Large intestine (tissue), 3 donors: ENCODE results near the gene FAHD1. TPM values are rescaled to one million over a fixed set of nuclear protein-coding genes. Genes with fewer than 3 reads are reported as not detected.
A peak's percentile ranks its signal among the peaks of the same experiment; 100 is the strongest.

Experiments
- DNase-seq, 2 donors: peaks; one replicate each; pipeline versions ENCODE4 v3.0.0 to v3.0.0-alpha.2; 2013
- H3K27ac ChIP-seq: one replicate; pipeline ENCODE4 v1.5.1; 2013; ENCODE audit warnings: low read length
- H3K27me3 ChIP-seq: 2 replicates; pipeline ENCODE4 v1.6.1; 2013; ENCODE audit warnings: low read length; ENCODE audit not compliant: control insufficient read depth, insufficient read depth
- H3K36me3 ChIP-seq: 2 replicates; pipeline ENCODE4 v1.6.1; 2013; ENCODE audit warnings: low read length; ENCODE audit not compliant: control insufficient read depth, insufficient read depth
- H3K4me1 ChIP-seq: one replicate; pipeline ENCODE4 v1.6.1; 2013; ENCODE audit warnings: low read length; ENCODE audit not compliant: control insufficient read depth, insufficient read depth
- H3K4me3 ChIP-seq: one replicate; pipeline ENCODE4 v1.5.1; 2013; ENCODE audit warnings: low read length
- H3K9me3 ChIP-seq: one replicate; pipeline ENCODE4 v1.6.1; 2013; ENCODE audit warnings: mild to moderate bottlenecking, low read depth, low read length, moderate library complexity; ENCODE audit not compliant: control insufficient read depth
- WGBS: methylation state at CpG from one replicate; pipeline ENCODE4 v1.1.5; 2013; ENCODE audit warnings: low lambda C conversion rate; ENCODE audit not compliant: insufficient coverage; 5-methylcytosine and 5-hydroxymethylcytosine counted together
- polyA plus RNA-seq: library from polyadenylated mRNA; unstranded; fragments of 120-200 nt; gene quantifications from one replicate; pipeline ENCODE4 v1.2.1, GENCODE V29; 2013

FAHD1 gene
- polyA plus RNA-seq, 1 donor = 49.6 TPM

DNA sequence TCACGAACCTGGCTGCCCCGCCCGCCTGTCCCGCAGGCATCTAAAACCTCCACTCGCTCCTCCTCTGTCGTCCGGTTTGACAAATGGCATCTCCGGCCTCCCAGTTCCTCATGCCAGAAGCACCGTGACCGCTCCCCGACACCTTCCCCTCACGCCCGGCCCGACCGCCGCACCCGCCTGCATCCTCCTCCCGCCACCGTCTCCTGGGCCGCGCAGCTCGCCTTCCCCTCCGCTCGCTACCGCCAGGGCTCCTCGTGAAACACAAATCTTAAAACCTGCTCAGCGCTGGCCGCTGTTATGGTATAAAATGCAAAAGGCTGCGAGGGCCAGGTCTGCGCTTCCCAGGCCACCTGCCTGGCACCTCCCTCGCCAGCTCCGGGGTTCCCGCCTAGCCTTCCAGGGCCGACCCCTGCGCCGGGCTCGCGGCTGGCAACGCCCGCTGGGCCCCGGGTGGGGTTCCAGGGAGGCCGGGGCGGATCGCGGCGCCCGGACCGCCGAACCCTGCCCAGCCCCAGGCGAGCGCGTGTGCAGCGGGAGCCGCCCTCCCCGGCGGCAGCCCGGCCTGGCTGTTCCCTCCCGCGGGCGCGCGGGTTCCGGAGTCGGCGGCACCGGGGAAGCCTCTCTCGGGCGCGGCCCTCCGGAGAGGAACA is 45.1 kb upstream of the FAHD1 start:
- H3K4me3 ChIP-seq = peak overlapping the region; percentile 84
- no CpG with 5 or more reads among the region's 70 CpGs for WGBS
- H3K27me3 ChIP-seq = no peaks in the 10 kb centered on the region
- H3K36me3 ChIP-seq = peaks cover 46% of the 10 kb centered on the region
- no peak for DNase-seq
- H3K27ac ChIP-seq = peak overlapping the region; percentile 65
- peaks cover 32% of the 10 kb centered on the region for H3K4me1 ChIP-seq
- peaks cover 7% of the 10 kb centered on the region for H3K9me3 ChIP-seq

DNA sequence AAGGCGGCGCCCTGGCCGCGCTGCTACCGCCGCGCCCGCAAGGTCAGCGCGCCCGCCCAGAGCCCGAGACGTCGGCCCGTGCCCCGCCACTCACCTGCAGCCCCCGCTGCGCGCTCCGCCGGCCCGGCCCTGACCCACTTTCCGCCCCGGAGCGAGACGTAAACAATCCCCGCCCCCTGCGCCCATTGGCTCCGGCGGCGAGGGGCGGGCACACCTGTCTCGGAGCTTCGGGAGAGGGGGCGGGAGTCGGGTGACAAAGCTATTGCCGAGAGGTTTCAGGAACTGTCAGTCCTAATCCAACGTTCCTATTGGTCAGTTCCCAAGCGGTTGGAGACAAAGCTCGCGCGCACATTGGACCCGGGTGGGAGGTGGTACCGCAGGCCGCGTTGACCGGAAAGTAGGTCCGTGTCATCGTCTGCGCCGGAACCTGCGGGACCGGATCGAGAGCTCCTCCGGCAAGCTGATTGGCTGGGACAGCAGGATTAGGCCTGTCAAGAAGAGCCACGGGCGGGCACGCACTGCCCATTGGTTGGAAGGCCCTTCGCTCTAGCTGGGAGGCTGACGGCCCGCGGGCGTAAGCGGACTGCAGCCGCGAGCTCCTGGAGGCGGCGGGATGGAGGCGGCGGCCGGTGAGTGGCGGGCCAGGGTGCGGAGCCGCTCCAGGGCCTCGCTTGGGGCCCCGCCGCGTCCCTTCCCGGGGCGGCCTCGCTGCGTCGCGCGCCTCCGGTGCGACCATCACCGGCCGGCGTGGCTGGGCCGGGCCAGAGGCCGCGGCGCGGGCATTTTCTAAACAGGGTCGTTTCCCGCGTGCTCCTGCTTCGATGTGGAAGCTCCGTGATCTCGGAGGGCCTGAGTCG is 44.4 kb upstream of the FAHD1 start, which contains the start of the genes NUBP2 and SPSB3:
NUBP2 (plus strand) TSS at position 553 of the 857 bp plus-strand sequence; CDS start at position 614, 61 bp downstream.
SPSB3 (minus strand) TSS at position 164 of the 857 bp plus-strand sequence. CDS start 1,088 bp downstream, outside the sequence.
- peaks cover 3% of the 10 kb centered on the region for H3K9me3 ChIP-seq
- peaks cover 44% of the 10 kb centered on the region for H3K36me3 ChIP-seq
- WGBS = no CpG with 5 or more reads among the region's 102 CpGs
- H3K27me3 ChIP-seq = no peaks in the 10 kb centered on the region
- H3K4me3 ChIP-seq = peak within 1 kb of the TSS; percentile 88
- DNase-seq = peak; percentile 100
- peak within 1 kb of the TSS; percentile 65 for H3K27ac ChIP-seq
- H3K4me1 ChIP-seq = peaks cover 32% of the 10 kb centered on the region

DNA sequence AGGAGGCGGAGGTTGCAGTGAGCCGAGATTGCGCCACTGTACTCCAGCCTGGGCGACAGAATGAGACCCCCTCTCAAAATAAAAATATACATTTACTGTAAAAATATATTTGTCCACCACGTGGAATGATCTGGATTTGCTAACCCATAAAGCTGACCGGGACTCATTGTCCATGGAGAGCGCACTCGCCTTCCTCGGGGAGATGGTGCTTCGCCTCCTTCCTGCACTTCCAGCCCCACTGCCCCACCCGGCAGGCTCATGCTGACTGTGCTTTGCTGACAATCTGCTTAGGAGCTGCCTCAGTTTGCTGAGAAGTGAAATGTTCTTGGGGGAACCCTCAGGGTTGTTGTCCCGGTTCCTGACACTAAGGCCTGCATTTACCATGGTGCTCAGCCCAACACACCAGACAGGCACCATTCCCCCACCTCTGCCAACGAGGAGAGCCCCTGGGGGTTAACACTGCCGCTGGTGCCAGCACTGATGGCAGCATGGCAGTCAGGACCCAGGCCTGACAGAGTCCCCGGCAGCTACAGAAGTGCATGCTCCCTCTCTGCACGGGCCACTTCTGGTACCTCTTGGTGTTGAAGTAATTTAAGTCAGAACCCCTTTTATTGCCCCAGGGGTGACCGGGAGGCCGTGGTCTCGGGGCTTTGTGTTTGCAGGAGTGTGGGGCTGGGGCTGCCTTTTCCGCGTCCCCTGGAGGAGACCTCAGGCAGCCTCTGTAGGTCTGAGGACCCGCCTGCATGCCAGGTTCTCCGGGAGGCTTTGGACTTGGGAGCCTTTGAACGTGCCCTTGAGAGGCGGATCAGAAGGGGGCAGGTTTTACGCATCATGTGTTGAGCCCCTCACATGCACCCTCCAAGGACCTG is 41.8 kb upstream of the FAHD1 start:
- WGBS = no CpG with 5 or more reads among the region's 26 CpGs
- no peak for DNase-seq
- Histone ChIP-seq H3K9me3 (peaks cover 5% of the 10 kb centered on the region), H3K27ac (no peak overlapping the region), H3K27me3 (no peaks in the 10 kb centered on the region), H3K36me3 (peaks cover 51% of the 10 kb centered on the region), H3K4me3 (no peak overlapping the region), H3K4me1 (peaks cover 16% of the 10 kb centered on the region)

DNA sequence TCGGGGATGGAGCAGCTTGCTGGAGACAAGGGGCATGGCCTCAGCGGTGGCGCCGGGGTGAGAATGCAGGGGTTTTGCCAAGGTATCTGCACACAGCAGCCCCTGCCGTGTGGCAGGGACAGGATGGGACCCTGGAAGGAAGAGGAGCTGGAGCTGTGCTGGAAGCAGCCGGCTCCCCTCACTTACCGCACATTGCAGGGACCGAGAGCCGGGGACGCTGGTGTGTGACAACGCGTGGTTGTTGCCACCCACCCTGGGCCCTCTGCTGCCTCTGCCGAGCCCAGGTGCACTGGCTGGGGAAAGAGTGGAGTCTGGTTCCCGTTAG is 41.2 kb upstream of the FAHD1 start:
- H3K27ac ChIP-seq = no peak overlapping the region
- H3K27me3 ChIP-seq = no peaks in the 10 kb centered on the region
- peaks cover 9% of the 10 kb centered on the region for H3K9me3 ChIP-seq
- WGBS = no CpG with 5 or more reads among the region's 14 CpGs
- DNase-seq = no peak
- H3K36me3 ChIP-seq = peaks cover 50% of the 10 kb centered on the region
- peaks cover 12% of the 10 kb centered on the region for H3K4me1 ChIP-seq
- H3K4me3 ChIP-seq = no peak overlapping the region

DNA sequence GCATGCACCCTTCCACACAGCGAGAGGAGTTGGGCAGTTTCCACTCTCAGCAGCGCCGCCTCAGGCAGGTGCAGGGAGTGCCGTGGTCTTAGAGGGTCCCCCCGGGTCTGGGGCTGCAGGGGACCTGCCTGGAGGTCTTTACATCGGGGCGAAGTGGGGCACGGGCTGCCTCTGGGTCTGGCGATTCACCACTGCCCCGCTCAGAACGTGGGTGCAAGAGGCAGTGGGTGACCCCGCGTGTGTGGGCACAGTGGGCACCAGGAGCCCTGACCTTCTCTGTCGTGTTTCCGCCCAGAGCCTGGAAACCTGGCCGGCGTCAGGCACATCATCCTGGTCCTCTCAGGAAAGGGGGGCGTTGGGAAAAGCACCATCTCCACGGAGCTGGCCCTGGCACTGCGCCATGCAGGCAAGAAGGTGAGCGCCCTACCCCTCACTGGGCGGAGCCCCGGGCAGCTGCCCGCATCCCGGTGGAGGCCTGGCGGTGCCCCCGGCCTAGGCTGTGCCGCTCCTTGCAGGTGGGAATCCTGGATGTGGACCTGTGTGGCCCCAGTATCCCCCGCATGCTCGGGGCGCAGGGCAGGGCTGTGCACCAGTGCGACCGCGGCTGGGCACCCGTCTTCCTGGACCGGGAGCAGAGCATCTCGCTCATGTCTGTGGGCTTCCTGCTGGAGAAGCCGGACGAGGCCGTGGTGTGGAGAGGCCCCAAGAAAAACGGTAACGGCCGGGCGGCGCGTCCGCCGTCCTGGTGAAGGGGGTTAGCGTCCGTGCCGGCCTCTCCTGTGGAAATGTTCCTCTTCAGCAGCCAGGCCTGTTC is 40.6 kb upstream of the FAHD1 start:
- peaks cover 52% of the 10 kb centered on the region for H3K36me3 ChIP-seq
- DNase-seq = no peak
- no peak overlapping the region for H3K27ac ChIP-seq
- no peaks in the 10 kb centered on the region for H3K27me3 ChIP-seq
- H3K4me3 ChIP-seq = no peak overlapping the region
- peaks cover 16% of the 10 kb centered on the region for H3K9me3 ChIP-seq
- peaks cover 6% of the 10 kb centered on the region for H3K4me1 ChIP-seq
- no CpG with 5 or more reads among the region's 51 CpGs for WGBS

DNA sequence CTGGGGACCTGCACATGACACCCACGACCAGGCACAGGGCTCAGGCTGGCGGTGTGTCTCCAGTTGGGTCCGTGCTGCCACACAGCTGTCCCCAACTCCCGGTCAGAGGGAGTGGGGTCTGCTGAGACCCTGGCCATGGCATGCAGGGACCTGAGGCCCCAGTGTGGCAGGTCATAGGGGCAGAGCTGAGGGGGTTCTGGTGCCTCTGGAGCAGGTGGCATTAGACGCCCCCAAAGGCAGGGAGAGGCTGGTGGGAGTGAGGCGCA is 40.0 kb upstream of the FAHD1 start:
- Histone ChIP-seq H3K27ac (no peak overlapping the region), H3K9me3 (peaks cover 21% of the 10 kb centered on the region), H3K27me3 (no peaks in the 10 kb centered on the region), H3K4me1 (peaks cover 4% of the 10 kb centered on the region), H3K4me3 (no peak overlapping the region), H3K36me3 (peaks cover 54% of the 10 kb centered on the region)
- WGBS = no CpG with 5 or more reads among the region's 6 CpGs
- DNase-seq = no peak

DNA sequence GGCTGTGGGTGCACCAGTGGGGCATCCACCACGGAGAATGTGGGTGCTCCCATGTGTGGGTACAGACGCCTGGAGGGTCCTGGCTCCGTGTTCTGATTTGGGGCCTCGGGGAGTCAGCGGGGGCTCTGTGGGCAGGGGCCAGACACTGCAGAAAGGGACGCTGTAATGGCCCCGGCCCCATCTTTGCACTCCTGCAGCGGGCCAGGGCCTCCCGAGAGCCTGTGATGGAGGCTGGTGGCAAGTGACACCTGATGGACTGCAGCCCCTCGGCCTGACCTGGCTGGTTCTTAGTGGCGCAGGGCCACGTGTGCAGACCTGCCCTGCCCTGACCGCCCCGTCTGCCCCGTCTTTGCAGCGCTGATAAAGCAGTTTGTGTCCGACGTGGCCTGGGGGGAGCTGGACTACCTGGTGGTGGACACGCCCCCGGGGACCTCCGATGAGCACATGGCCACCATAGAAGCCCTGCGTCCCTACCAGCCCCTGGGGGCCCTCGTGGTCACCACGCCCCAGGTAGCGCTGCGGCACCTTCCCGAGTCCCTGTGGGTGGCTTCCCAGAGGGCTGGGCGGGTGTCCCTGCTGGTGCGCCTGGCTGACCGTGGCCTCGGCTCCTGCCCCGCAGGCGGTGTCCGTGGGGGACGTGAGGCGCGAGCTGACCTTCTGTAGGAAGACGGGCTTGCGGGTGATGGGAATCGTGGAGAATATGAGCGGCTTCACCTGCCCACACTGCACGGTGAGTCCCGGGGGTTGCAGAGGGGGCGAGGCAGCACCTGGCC is 39.5 kb upstream of the FAHD1 start:
- no peak overlapping the region for H3K4me3 ChIP-seq
- H3K36me3 ChIP-seq = peaks cover 54% of the 10 kb centered on the region
- H3K27me3 ChIP-seq = no peaks in the 10 kb centered on the region
- H3K27ac ChIP-seq = no peak overlapping the region
- WGBS = no CpG with 5 or more reads among the region's 44 CpGs
- no peak for DNase-seq
- H3K4me1 ChIP-seq = peaks cover 4% of the 10 kb centered on the region
- peaks cover 26% of the 10 kb centered on the region for H3K9me3 ChIP-seq

DNA sequence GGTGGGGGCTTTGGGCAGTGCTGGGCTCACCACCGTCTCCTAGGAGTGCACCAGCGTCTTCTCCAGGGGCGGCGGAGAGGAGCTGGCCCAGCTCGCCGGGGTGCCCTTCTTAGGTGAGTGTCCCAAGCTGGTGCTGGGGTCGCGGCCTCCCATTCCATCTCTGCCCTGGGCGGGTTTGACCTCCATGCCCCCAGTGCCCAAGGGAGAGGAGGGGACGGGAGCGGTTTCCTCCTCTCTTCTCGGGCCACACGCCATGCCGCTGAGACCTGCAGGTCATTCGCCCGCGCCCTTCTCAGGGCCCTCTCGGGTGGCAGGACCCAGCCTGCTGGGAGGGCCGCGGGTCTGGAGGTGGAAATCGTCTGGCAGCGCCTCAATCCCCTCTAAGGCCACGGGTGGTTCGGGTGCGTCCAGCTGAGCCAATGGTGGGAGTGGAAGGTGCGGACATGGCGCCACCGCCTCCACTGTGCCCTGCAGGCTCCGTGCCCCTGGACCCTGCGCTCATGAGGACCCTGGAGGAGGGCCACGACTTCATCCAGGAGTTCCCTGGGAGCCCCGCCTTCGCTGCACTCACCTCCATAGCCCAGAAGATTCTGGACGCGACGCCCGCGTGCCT is 38.8 kb upstream of the FAHD1 start:
- Histone ChIP-seq H3K4me3 (no peak overlapping the region), H3K36me3 (peaks cover 54% of the 10 kb centered on the region), H3K27ac (no peak overlapping the region), H3K9me3 (peaks cover 26% of the 10 kb centered on the region), H3K27me3 (no peaks in the 10 kb centered on the region), H3K4me1 (peaks cover 4% of the 10 kb centered on the region)
- DNase-seq = no peak
- WGBS = no CpG with 5 or more reads among the region's 38 CpGs

DNA sequence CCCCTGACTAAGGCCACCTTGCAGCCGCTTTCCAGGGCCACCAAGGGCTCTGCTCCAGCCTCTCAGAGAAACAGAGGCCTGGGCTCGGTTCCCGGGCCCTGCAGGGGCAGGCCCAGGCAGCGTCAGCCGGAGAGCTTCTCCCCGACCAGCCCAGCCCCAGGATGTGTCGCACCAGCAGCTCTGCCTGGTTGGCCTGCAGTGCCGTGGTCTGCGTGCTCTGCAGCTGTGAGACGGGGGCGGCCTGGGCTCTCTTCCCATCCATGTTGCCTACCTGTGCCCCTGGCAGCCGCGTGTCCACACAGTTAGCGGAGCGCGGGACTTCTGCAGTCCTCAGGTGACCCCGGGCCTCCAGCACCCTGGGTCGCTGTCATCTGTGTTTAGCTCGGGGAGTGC is 38.3 kb upstream of the FAHD1 start:
- Histone ChIP-seq H3K4me1 (peaks cover 7% of the 10 kb centered on the region), H3K27ac (no peak overlapping the region), H3K9me3 (peaks cover 26% of the 10 kb centered on the region), H3K36me3 (peaks cover 54% of the 10 kb centered on the region), H3K27me3 (no peaks in the 10 kb centered on the region), H3K4me3 (no peak overlapping the region)
- DNase-seq = no peak
- WGBS = no CpG with 5 or more reads among the region's 19 CpGs
